PC-3 (cell line): ENCODE data around the gene SSC4D. TPM values are rescaled to one million over a fixed set of nuclear protein-coding genes. Genes with fewer than 3 reads are reported as not detected.
A peak's percentile ranks its signal among the peaks of the same experiment; 100 is the strongest.
"Not testable (repeated sequence)": the region's sequence is repeated elsewhere in the genome, so short reads cannot be mapped to it uniquely, and the experiment has no call there.

Experiments
- ATAC-seq: fragments of 200-7000 bp; cut with Tn5 transposase; 2 replicates; pipeline ENCODE4 v1.9.1; 2020; ENCODE audit warnings: mild to moderate bottlenecking, moderate library complexity
- Bru-seq: library from RNA; stranded (reverse); fragments of 400-500 nt; gene quantifications from one replicate; lab custom pipeline; 2021; lab: Mats Ljungman, UMichigan
- BruChase-seq, 2 experiments: library from RNA; stranded (reverse); fragments of 400-500 nt; gene quantifications; one replicate each; lab custom pipeline; 2021; lab: Mats Ljungman, UMichigan
- BruUV-seq: library from RNA; stranded (reverse); fragments of 400-500 nt; replicated peaks from 2 replicates; lab custom pipeline; 2021; lab: Mats Ljungman, UMichigan
- CTCF ChIA-PET: fragments of 300-600 bp; sonication (Branson Sonifier 250); formaldehyde crosslinking; loops from one replicate; lab custom pipeline; 2022; ENCODE audit warnings: antibody characterized with exemption; lab: Charles Lee
- POLR2A ChIA-PET: fragments of 300-600 bp; sonication (Branson Sonifier 250); formaldehyde crosslinking; loops from one replicate; lab custom pipeline; 2022; ENCODE audit warnings: antibody characterized with exemption; ENCODE audit not compliant: unreplicated experiment; lab: Charles Lee
- DNase-seq: peaks from one replicate; pipeline ENCODE4 v3.0.0-alpha.2; 2015
- H2AFZ ChIP-seq: fragments of 300-600 bp; sonication (generic); 2 replicates; pipeline ENCODE4 v1.6.0; 2016; ENCODE audit warnings: antibody characterized with exemption, low read length
- H3F3A ChIP-seq: fragments of 300-600 bp; sonication (generic); one replicate; pipeline ENCODE4 v1.6.0; 2017; ENCODE audit warnings: antibody characterized with exemption, low read length, control low read depth, mild to moderate bottlenecking; ENCODE audit not compliant: unreplicated experiment
- H3K27ac ChIP-seq: fragments of 300-600 bp; sonication (generic); 2 replicates; pipeline ENCODE4 v1.5.1; 2016; ENCODE audit warnings: mild to moderate bottlenecking, low read length
- H3K27me3 ChIP-seq: fragments of 300-600 bp; sonication (generic); 2 replicates; pipeline ENCODE4 v1.6.1; 2016; ENCODE audit warnings: low read length, mixed read lengths
- H3K36me3 ChIP-seq: fragments of 300-600 bp; sonication (generic); 2 replicates; pipeline ENCODE4 v1.6.1; 2016; ENCODE audit warnings: low read depth, mixed run types, low read length, mixed read lengths
- H3K4me1 ChIP-seq: fragments of 300-600 bp; sonication (generic); 2 replicates; pipeline ENCODE4 v1.5.1; 2016; ENCODE audit warnings: low read length; ENCODE audit not compliant: insufficient read depth
- H3K4me2 ChIP-seq: fragments of 300-600 bp; sonication (generic); 2 replicates; pipeline ENCODE4 v1.6.0; 2016; ENCODE audit warnings: low read length
- H3K4me3 ChIP-seq: fragments of 300-600 bp; sonication (generic); 2 replicates; pipeline ENCODE4 v1.5.1; 2016; ENCODE audit warnings: mild to moderate bottlenecking, low read length, mixed read lengths
- H3K79me2 ChIP-seq: fragments of 300-600 bp; sonication (generic); 2 replicates; pipeline ENCODE4 v1.6.1; 2017; ENCODE audit warnings: low read length, mixed read lengths
- H3K9ac ChIP-seq: fragments of 300-600 bp; sonication (generic); 2 replicates; pipeline ENCODE4 v1.6.0; 2016; ENCODE audit warnings: mild to moderate bottlenecking, low read length
- H3K9me2 ChIP-seq: fragments of 300-600 bp; sonication (generic); replicated peaks from 2 replicates; pipeline ENCODE4 v1.6.1; 2016; ENCODE audit warnings: mixed run types, low read length, mixed read lengths
- H3K9me3 ChIP-seq: fragments of 300-600 bp; sonication (generic); 2 replicates; pipeline ENCODE4 v1.6.1; 2016; ENCODE audit warnings: low read length, mixed read lengths
- H4K20me1 ChIP-seq: fragments of 300-600 bp; sonication (generic); 2 replicates; pipeline ENCODE4 v1.6.1; 2016; ENCODE audit warnings: low read length, mixed read lengths
- EZH2 ChIP-seq: fragments of 300-600 bp; sonication (generic); IDR thresholded peaks from one replicate; pipeline ENCODE4 v1.6.1; 2017; ENCODE audit warnings: antibody characterized with exemption, mild to moderate bottlenecking, low read length; ENCODE audit not compliant: unreplicated experiment
- EZH2phosphoT487 ChIP-seq: fragments of 300-600 bp; sonication (generic); IDR thresholded peaks from 2 replicates; pipeline ENCODE4 v1.6.1; 2018; ENCODE audit warnings: mild to moderate bottlenecking, antibody characterized with exemption, low read length, borderline replicate concordance
- intact Hi-C: fragments of 100-400 bp; cut with micrococcal nuclease; formaldehyde crosslinking; loops from 2 replicates; pipeline ENCODE4 v1.9.0; 2023
- long read RNA-seq: library from polyadenylated mRNA; unstranded; transcript quantifications from one replicate; pipeline ENCODE4 v2.0.0, GENCODE V29; 2021; ENCODE audit not compliant: unreplicated experiment
- total RNA-seq: library from RNA; depleted of rRNA; stranded (reverse); fragments of >200 nt; gene quantifications from 2 replicates; pipeline ENCODE4 v1.2.3, GENCODE V29; 2014; rRNA removed
- TF ChIP-seq, protein P1 (sequence below): fragments of 300-600 bp; sonication (generic); conservative IDR thresholded peaks from 2 replicates; pipeline ENCODE4 v1.5.1; 2017; ENCODE audit warnings: antibody characterized with exemption, low read depth, mild to moderate bottlenecking, low read length

The SSC4D gene
- total RNA-seq (0.86 and 1.3 TPM in 2 replicates), Bru-seq, nascent RNA (percentile 24 among the genes with signal in this experiment), BruChase-seq, experiment 1, labeled RNA remaining after a 6-hour chase (percentile 26 among the genes with signal in this experiment), BruChase-seq, experiment 2, labeled RNA remaining after a 2-hour chase (percentile 17 among the genes with signal in this experiment)
- long read RNA-seq, partial matches to known transcripts, result 3 of 13 reads
- long read RNA-seq, other reads (novel, unspliced or antisense), result 10 of 13 reads

DNA sequence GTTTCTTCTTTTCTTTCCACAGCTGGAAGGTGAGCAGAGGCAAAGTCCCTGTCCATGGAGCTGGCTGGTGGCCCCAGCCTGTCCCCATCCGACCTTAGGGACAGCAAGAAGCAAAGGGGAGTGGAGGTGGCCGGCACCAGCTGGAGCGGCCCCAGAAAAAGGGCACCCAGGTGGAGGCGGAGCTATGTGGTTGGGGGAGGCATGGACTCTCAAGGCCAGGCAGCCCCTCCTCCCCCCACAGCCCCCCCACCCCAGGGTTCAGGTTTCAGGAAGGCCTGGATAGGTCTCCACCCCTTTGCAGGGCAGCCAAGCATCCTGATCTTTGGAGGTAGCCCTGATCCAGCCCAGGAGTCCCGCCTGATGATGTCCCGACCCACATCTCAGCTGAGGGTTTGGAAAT lies at the start of gene SSC4D:
SSC4D (minus strand) TSS at position 161 of the 400 bp plus-strand sequence. CDS start 5,258 bp downstream, outside the sequence.
- CTCF ChIA-PET, result no interaction called here
- H3K36me3 ChIP-seq, result no peaks in the 10 kb centered on the region
- no peaks in the 10 kb centered on the region for H3K9me2 ChIP-seq
- no peak within 1 kb of the TSS for H3K4me3 ChIP-seq
- no TSS peak for BruUV-seq
- TF ChIP-seq EZH2 (no peak), EZH2phosphoT487 (no peak)
- TF ChIP-seq, protein P1, sequence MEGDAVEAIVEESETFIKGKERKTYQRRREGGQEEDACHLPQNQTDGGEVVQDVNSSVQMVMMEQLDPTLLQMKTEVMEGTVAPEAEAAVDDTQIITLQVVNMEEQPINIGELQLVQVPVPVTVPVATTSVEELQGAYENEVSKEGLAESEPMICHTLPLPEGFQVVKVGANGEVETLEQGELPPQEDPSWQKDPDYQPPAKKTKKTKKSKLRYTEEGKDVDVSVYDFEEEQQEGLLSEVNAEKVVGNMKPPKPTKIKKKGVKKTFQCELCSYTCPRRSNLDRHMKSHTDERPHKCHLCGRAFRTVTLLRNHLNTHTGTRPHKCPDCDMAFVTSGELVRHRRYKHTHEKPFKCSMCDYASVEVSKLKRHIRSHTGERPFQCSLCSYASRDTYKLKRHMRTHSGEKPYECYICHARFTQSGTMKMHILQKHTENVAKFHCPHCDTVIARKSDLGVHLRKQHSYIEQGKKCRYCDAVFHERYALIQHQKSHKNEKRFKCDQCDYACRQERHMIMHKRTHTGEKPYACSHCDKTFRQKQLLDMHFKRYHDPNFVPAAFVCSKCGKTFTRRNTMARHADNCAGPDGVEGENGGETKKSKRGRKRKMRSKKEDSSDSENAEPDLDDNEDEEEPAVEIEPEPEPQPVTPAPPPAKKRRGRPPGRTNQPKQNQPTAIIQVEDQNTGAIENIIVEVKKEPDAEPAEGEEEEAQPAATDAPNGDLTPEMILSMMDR, result no peak
- H3K9me3 ChIP-seq, result no peaks in the 10 kb centered on the region
- no peak within 1 kb of the TSS for H3K27ac ChIP-seq
- H3K79me2 ChIP-seq, result no peaks in the 10 kb centered on the region
- no peaks in the 10 kb centered on the region for H3K4me1 ChIP-seq
- POLR2A ChIA-PET, result no interaction called here
- no peak within 1 kb of the TSS for H3K4me2 ChIP-seq
- H2AFZ ChIP-seq, result no peak within 1 kb of the TSS
- no peaks in the 10 kb centered on the region for H4K20me1 ChIP-seq
- intact Hi-C loops, result no loop called here
- no peaks in the 10 kb centered on the region for H3F3A ChIP-seq
- no peak for ATAC-seq
- H3K9ac ChIP-seq, result no peak within 1 kb of the TSS
- DNase-seq, result no peak
- no peaks in the 10 kb centered on the region for H3K27me3 ChIP-seq

DNA sequence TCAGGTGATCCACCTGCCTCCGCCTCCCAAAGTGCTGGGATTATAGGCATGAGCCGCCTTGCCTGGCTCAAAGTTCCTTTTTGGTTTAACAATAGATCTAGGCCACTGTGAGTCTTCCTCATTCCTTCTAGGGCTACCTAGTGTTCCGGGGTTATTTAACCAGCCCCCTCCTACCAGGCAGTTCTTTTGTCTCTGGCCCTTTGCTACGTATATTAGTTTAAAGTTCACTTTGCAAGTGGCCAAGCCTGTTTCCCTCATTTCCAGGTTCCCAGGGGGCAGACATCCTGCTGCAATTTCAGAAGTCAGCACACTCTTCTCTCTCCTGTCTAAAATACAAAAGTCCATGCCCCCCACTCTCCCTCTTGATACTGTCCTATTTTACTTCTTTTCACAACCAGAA lies 49.0 kb upstream of the SSC4D start:
- H3K9me2 ChIP-seq, CTCF ChIA-PET, H2AFZ ChIP-seq, H3K9me3 ChIP-seq, H3K27me3 ChIP-seq, POLR2A ChIA-PET, H3K4me3 ChIP-seq, H3K36me3 ChIP-seq, ATAC-seq, H3K79me2 ChIP-seq, H3K27ac ChIP-seq, DNase-seq, BruUV-seq, H4K20me1 ChIP-seq, H3K4me1 ChIP-seq, intact Hi-C loops, H3K4me2 ChIP-seq, H3F3A ChIP-seq, H3K9ac ChIP-seq: not testable (repeated sequence)

DNA sequence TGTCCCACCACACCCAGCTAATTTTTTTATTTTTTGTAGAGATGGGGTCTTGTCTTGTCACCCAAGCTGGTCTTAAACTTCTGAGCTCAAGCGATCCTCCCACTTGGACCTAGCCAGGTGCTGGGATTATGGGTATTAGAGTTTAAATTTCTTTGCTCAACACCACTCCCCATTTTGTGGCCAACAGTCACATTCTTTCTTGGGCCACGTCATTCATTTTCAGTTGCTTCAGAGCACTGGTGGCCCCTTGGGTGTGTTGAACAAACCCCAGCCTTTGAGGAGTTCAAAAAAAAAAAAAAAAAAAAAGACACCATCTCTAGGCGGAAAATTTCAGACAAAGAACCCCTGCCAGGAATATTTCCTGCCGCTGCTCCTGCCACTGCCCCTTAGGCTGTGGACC lies 47.5 kb upstream of the SSC4D start:
- POLR2A ChIA-PET, H3K27me3 ChIP-seq, H3K9me2 ChIP-seq, H4K20me1 ChIP-seq, H3K79me2 ChIP-seq, H3K4me2 ChIP-seq, DNase-seq, intact Hi-C loops, H3K36me3 ChIP-seq, H3F3A ChIP-seq, H2AFZ ChIP-seq, H3K9ac ChIP-seq, H3K9me3 ChIP-seq, BruUV-seq, H3K4me3 ChIP-seq, H3K4me1 ChIP-seq, CTCF ChIA-PET: not testable (repeated sequence)
- ATAC-seq, result peak; percentile 35
- H3K27ac ChIP-seq, result peak overlapping the region; percentile 43; the same call in 1 of the 2 replicates

DNA sequence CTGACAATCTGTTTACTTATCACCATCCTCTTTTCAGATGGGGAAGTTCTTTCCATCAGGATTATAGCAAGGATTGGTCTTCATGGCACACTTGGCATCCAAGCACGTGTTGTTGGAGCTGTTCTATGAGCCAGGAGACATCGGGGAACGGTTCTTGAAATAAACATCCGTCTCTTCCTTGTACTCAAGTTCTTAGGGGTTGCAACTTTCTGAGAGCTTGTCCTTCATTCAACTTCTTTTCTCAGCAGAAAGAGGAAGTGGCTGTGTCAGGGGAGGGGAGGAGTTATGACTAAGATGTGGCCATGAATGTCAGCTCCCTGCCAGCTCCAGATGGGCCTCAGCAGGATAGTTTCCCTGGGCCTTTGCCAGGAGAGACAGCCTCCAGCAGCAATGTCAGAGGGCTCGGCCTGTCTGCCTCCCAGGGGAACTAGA lies 36.1 kb upstream of the SSC4D start:
- H2AFZ ChIP-seq, result peak overlapping the region; percentile 50; the same call in 1 of the 2 replicates
- H3K4me3 ChIP-seq, H3F3A ChIP-seq, H3K9ac ChIP-seq, POLR2A ChIA-PET, H3K4me2 ChIP-seq, H3K9me3 ChIP-seq, H3K27me3 ChIP-seq, H4K20me1 ChIP-seq, CTCF ChIA-PET, BruUV-seq, H3K4me1 ChIP-seq, H3K79me2 ChIP-seq, H3K36me3 ChIP-seq, intact Hi-C loops, H3K9me2 ChIP-seq: not testable (repeated sequence)
- ATAC-seq (peak; percentile 98), DNase-seq (peak; percentile 61)
- peak overlapping the region; percentile 66 for H3K27ac ChIP-seq

DNA sequence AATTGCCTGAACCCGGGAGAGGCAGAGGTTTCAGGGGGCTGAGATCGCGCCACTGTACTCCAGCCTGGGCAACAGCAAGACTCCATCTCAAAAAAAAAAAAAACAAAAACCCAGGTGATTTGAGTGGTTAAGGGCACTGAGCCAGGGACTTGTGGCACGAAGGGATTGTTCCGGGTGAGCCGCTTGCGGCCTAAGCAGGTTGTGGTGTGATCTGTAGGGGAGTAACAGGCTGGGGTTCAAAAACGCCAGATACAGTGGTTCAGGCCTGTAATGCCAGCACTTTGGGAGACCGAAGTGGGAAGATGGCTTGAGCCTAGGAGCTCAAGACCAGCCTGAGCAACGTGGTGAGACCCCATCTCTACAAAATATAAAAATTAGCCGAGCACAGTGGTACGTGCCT lies 34.3 kb upstream of the SSC4D start:
- POLR2A ChIA-PET, BruUV-seq, H3K9me3 ChIP-seq, ATAC-seq, H2AFZ ChIP-seq, H3K4me1 ChIP-seq, H3K79me2 ChIP-seq, H3K9ac ChIP-seq, H4K20me1 ChIP-seq, intact Hi-C loops, H3K4me2 ChIP-seq, H3K27ac ChIP-seq, DNase-seq, H3K36me3 ChIP-seq, H3K9me2 ChIP-seq, H3K4me3 ChIP-seq, H3F3A ChIP-seq, CTCF ChIA-PET, H3K27me3 ChIP-seq: not testable (repeated sequence)
